Activated CD4-positive, alpha-beta T cell treated with anti-CD3 and anti-CD28 coated beads, Interleukin-2, amount 10 ng/mL, durations not matched to agents 7 days and 5 days (primary cell): Measurements from ENCODE around the gene RFWD3. TPM values are rescaled to one million over a fixed set of nuclear protein-coding genes. Genes with fewer than 3 reads are reported as not detected.

Source experiments
- CTCF ChIA-PET: fragments of 350-600 bp; sonication (Branson Sonifier 250); formaldehyde crosslinking; loops from one replicate; lab custom pipeline; 2021; ENCODE audit warnings: antibody characterized with exemption; lab: Charles Lee
- POLR2A ChIA-PET: fragments of 350-600 bp; sonication (Branson Sonifier 250); formaldehyde crosslinking; loops from one replicate; lab custom pipeline; 2021; ENCODE audit warnings: antibody characterized with exemption; lab: Charles Lee
- DNase-seq: peaks from one replicate; pipeline ENCODE4 v3.0.0-alpha.2; 2020
- H3K27ac Mint-ChIP-seq: one replicate; pipeline ENCODE4 v1.8.0; 2021; ENCODE audit warnings: mild to moderate bottlenecking, moderate library complexity, mixed read lengths
- H3K27me3 Mint-ChIP-seq: one replicate; pipeline ENCODE4 v1.8.0; 2021; ENCODE audit warnings: mixed read lengths
- H3K36me3 Mint-ChIP-seq: one replicate; pipeline ENCODE4 v1.8.0; 2021; ENCODE audit warnings: low read depth, mixed read lengths
- H3K4me1 Mint-ChIP-seq: one replicate; pipeline ENCODE4 v1.8.0; 2021; ENCODE audit warnings: mixed read lengths
- H3K4me3 Mint-ChIP-seq: one replicate; pipeline ENCODE4 v1.8.0; 2021; ENCODE audit warnings: mild to moderate bottlenecking, moderate library complexity, mixed read lengths
- H3K9me3 Mint-ChIP-seq: one replicate; pipeline ENCODE4 v1.8.0; 2021; ENCODE audit warnings: mixed read lengths
- total RNA-seq, 2 experiments: library from RNA; stranded (reverse); gene quantifications; one replicate each; pipeline ENCODE4 v1.2.3, GENCODE V29; 2021

Gene RFWD3
- total RNA-seq, 2 experiments from 2014 or later, result 115 to 117 TPM

- peak overlapping the region; percentile 41 for H3K27ac Mint-ChIP-seq
- no peak overlapping the region for H3K4me3 Mint-ChIP-seq
- DNase-seq, result no peak
- H3K36me3 Mint-ChIP-seq, result peaks cover 47% of the 10 kb centered on the region
- no peaks in the 10 kb centered on the region for H3K27me3 Mint-ChIP-seq
- H3K4me1 Mint-ChIP-seq, result peaks cover 49% of the 10 kb centered on the region
- POLR2A ChIA-PET, result no interaction called here
- CTCF ChIA-PET, result interaction anchor here (1.0 to 1.7 kb wide), 2 partner anchors 9 to 15 kb away, joined by 3 to 5 read pairs; no protein-coding TSS in a partner anchor
- H3K9me3 Mint-ChIP-seq, result no peaks in the 10 kb centered on the region
These were observed 74.6 kb downstream of the RFWD3 start for GRCh38 chr16:74591876-74592650.

- no peak overlapping the region for H3K4me3 Mint-ChIP-seq
- POLR2A ChIA-PET, result no interaction called here
- H3K27ac Mint-ChIP-seq, result no peak overlapping the region
- no peaks in the 10 kb centered on the region for H3K27me3 Mint-ChIP-seq
- peaks cover 41% of the 10 kb centered on the region for H3K36me3 Mint-ChIP-seq
- no peaks in the 10 kb centered on the region for H3K9me3 Mint-ChIP-seq
- CTCF ChIA-PET, result interaction anchor here (0.9 to 1.6 kb wide), 2 partner anchors 9 to 16 kb away, joined by 4 to 6 read pairs; no protein-coding TSS in a partner anchor
- H3K4me1 Mint-ChIP-seq, result peaks cover 47% of the 10 kb centered on the region
- DNase-seq, result no peak
These were observed 79.7 kb downstream of the RFWD3 start for GRCh38 chr16:74586948-74587347.

GRCh38 chr16:74585846-74586443 is 80.7 kb downstream of the RFWD3 start:
- CTCF ChIA-PET, result interaction anchor here (0.6 to 1.7 kb wide), 8 partner anchors 8 to 141 kb away, joined by 3 to 6 read pairs (median 3); no protein-coding TSS in a partner anchor
- no peak for DNase-seq
- POLR2A ChIA-PET, result no interaction called here
- H3K4me1 Mint-ChIP-seq, result peaks cover 48% of the 10 kb centered on the region
- H3K4me3 Mint-ChIP-seq, result no peak overlapping the region
- H3K27me3 Mint-ChIP-seq, result no peaks in the 10 kb centered on the region
- no peaks in the 10 kb centered on the region for H3K9me3 Mint-ChIP-seq
- H3K27ac Mint-ChIP-seq, result peak overlapping the region; percentile 50
- H3K36me3 Mint-ChIP-seq, result peaks cover 41% of the 10 kb centered on the region

GRCh38 chr16:74583926-74584666 is 82.6 kb downstream of the RFWD3 start:
- ChIA-PET CTCF (interaction anchor here (0.6 to 1.7 kb wide), 4 partner anchors 9 to 225 kb away, joined by 3 to 5 read pairs (median 4); no protein-coding TSS in a partner anchor), POLR2A (no interaction called here)
- Mint-ChIP-seq H3K4me1 (peaks cover 52% of the 10 kb centered on the region), H3K9me3 (no peaks in the 10 kb centered on the region), H3K4me3 (no peak overlapping the region), H3K36me3 (peaks cover 39% of the 10 kb centered on the region), H3K27me3 (no peaks in the 10 kb centered on the region), H3K27ac (no peak overlapping the region)
- no peak for DNase-seq

GRCh38 chr16:74582970-74583369 is 83.7 kb downstream of the RFWD3 start:
- H3K36me3 Mint-ChIP-seq, result peaks cover 40% of the 10 kb centered on the region
- no peak overlapping the region for H3K4me3 Mint-ChIP-seq

GRCh38 chr16:74580833-74581232 is 85.8 kb downstream of the RFWD3 start:
- no peak for DNase-seq
- Mint-ChIP-seq H3K27ac (peak overlapping the region; percentile 54), H3K4me3 (no peak overlapping the region), H3K36me3 (peaks cover 31% of the 10 kb centered on the region), H3K27me3 (no peaks in the 10 kb centered on the region), H3K9me3 (no peaks in the 10 kb centered on the region), H3K4me1 (peaks cover 55% of the 10 kb centered on the region)
- POLR2A ChIA-PET, result no interaction called here
- CTCF ChIA-PET, result no interaction called here

More at GRCh38 chr16:74582970-74583369, 83.7 kb downstream of the RFWD3 start:
- no peaks in the 10 kb centered on the region for H3K27me3 Mint-ChIP-seq
- CTCF ChIA-PET, result interaction anchor here (1.2 kb wide), 1 partner anchor 10 kb away, joined by 5 read pairs; no protein-coding TSS in a partner anchor
- POLR2A ChIA-PET, result interaction anchor here (0.6 to 1.0 kb wide), 2 partner anchors 11 to 18 kb away, joined by 3 read pairs; no protein-coding TSS in a partner anchor
- peaks cover 59% of the 10 kb centered on the region for H3K4me1 Mint-ChIP-seq
- no peak for DNase-seq
- H3K9me3 Mint-ChIP-seq, result no peaks in the 10 kb centered on the region
- H3K27ac Mint-ChIP-seq, result peak overlapping the region; percentile 62

- DNase-seq, result no peak
- Mint-ChIP-seq H3K36me3 (peaks cover 27% of the 10 kb centered on the region), H3K27me3 (no peaks in the 10 kb centered on the region), H3K4me1 (peaks cover 54% of the 10 kb centered on the region), H3K27ac (no peak overlapping the region), H3K4me3 (no peak overlapping the region), H3K9me3 (no peaks in the 10 kb centered on the region)
- POLR2A ChIA-PET, result interaction anchor here (1.1 kb wide), 1 partner anchor 28 kb away, joined by 3 read pairs; the partner anchor contains the start of gene GLG1
- CTCF ChIA-PET, result interaction anchor here (0.8 to 1.7 kb wide), 7 partner anchors 8 to 38 kb away, joined by 3 to 7 read pairs (median 3); partner anchors contain the start of gene GLG1
These were observed 87.8 kb downstream of the RFWD3 start for GRCh38 chr16:74578838-74579237.

- H3K36me3 Mint-ChIP-seq, result peaks cover 26% of the 10 kb centered on the region
- no peaks in the 10 kb centered on the region for H3K9me3 Mint-ChIP-seq
- no peak overlapping the region for H3K4me3 Mint-ChIP-seq
- ChIA-PET POLR2A (interaction anchor here (1.1 kb wide), 1 partner anchor 28 kb away, joined by 3 read pairs; the partner anchor contains the start of gene GLG1), CTCF (interaction anchor here (0.8 to 1.7 kb wide), 6 partner anchors 9 to 39 kb away, joined by 3 to 7 read pairs (median 4); partner anchors contain the start of gene GLG1)
- peaks cover 49% of the 10 kb centered on the region for H3K4me1 Mint-ChIP-seq
- peak overlapping the region; percentile 71 for H3K27ac Mint-ChIP-seq
- DNase-seq, result no peak
- H3K27me3 Mint-ChIP-seq, result no peaks in the 10 kb centered on the region
These were observed 88.2 kb downstream of the RFWD3 start for GRCh38 chr16:74578433-74578832.

GRCh38 chr16:74577882-74578366 is 88.8 kb downstream of the RFWD3 start:
- Mint-ChIP-seq H3K4me1 (peaks cover 49% of the 10 kb centered on the region), H3K9me3 (no peaks in the 10 kb centered on the region), H3K27me3 (no peaks in the 10 kb centered on the region), H3K36me3 (peaks cover 24% of the 10 kb centered on the region), H3K27ac (peak overlapping the region; percentile 71), H3K4me3 (no peak overlapping the region)
- no peak for DNase-seq
- POLR2A ChIA-PET, result interaction anchor here (0.7 kb wide), 2 partner anchors 17 to 80 kb away, joined by 3 to 4 read pairs; no protein-coding TSS in a partner anchor
- CTCF ChIA-PET, result interaction anchor here (0.7 to 1.7 kb wide), 6 partner anchors 9 to 487 kb away, joined by 3 to 7 read pairs (median 4); partner anchors contain the start of gene GLG1

- POLR2A ChIA-PET, result no interaction called here
- H3K9me3 Mint-ChIP-seq, result no peaks in the 10 kb centered on the region
These were observed 90.7 kb downstream of the RFWD3 start for GRCh38 chr16:74575807-74576643.

GRCh38 chr16:74575175-74575806 is 91.4 kb downstream of the RFWD3 start:
- Mint-ChIP-seq H3K36me3 (peaks cover 21% of the 10 kb centered on the region), H3K9me3 (no peaks in the 10 kb centered on the region), H3K4me3 (no peak overlapping the region), H3K27me3 (no peaks in the 10 kb centered on the region), H3K4me1 (peaks cover 46% of the 10 kb centered on the region), H3K27ac (no peak overlapping the region)
- ChIA-PET POLR2A (no interaction called here), CTCF (interaction anchor here (0.9 kb wide), 1 partner anchor 13 kb away, joined by 3 read pairs; no protein-coding TSS in a partner anchor)
- no peak for DNase-seq

More at GRCh38 chr16:74575807-74576643, 90.7 kb downstream of the RFWD3 start:
- no peaks in the 10 kb centered on the region for H3K27me3 Mint-ChIP-seq
- CTCF ChIA-PET, result interaction anchor here (0.6 to 0.9 kb wide), 3 partner anchors 14 to 126 kb away, joined by 3 read pairs; no protein-coding TSS in a partner anchor
- no peak overlapping the region for H3K4me3 Mint-ChIP-seq
- H3K36me3 Mint-ChIP-seq, result peaks cover 25% of the 10 kb centered on the region
- no peak for DNase-seq
- peaks cover 47% of the 10 kb centered on the region for H3K4me1 Mint-ChIP-seq
- H3K27ac Mint-ChIP-seq, result no peak overlapping the region
